ENCODE results near the gene CPED1. TPM values are rescaled to one million over a fixed set of nuclear protein-coding genes. Genes with fewer than 3 reads are reported as not detected.
"Not testable (repeated sequence)": the region's sequence is repeated elsewhere in the genome, so short reads cannot be mapped to it uniquely, and the experiment has no call there.

CPED1 gene
- total and polyA plus RNA-seq, 11 donors, result 3.6 to 51.2 (median 24.8) TPM

- intact Hi-C loops (cut with DNase I), result no loop called here
- ATAC-seq, result peak in 2 of 4 donors; percentile 32 to 39
- Histone ChIP-seq H3K9me3 (peaks cover 0 to 11% (median 0%) of the 10 kb centered on the region in 12 donors), H3K27ac (peak overlapping the region in 3 of 12 donors; percentile 5 to 39 (median 23)), H3K4me3 (no peak overlapping the region), H3K4me1 (peaks cover 0 to 44% (median 30%) of the 10 kb centered on the region in 12 donors), H3K27me3 (no peaks in the 10 kb centered on the region), H3K36me3 (no peaks in the 10 kb centered on the region)
- TF ChIP-seq CTCF (IDR thresholded peaks at IDR 0.05), result no peak
- 50 to 58% (median 54%) methylated on average over 7 of the region's 7 CpGs for WGBS, 4 donors
- no peak for DNase-seq
Measured at GRCh38 chr7:121032645-121033460, 44.3 kb downstream of the CPED1 start.

- DNase-seq, result no peak
- Histone ChIP-seq H3K27me3 (no peaks in the 10 kb centered on the region), H3K27ac (no peak overlapping the region), H3K4me1 (peaks cover 0 to 38% (median 16%) of the 10 kb centered on the region in 12 donors), H3K9me3 (peaks cover 0 to 11% (median 0%) of the 10 kb centered on the region in 12 donors), H3K36me3 (no peaks in the 10 kb centered on the region), H3K4me3 (no peak overlapping the region)
- no peak for ATAC-seq
- intact Hi-C loops (cut with DNase I), result no loop called here
- TF ChIP-seq CTCF (IDR thresholded peaks at IDR 0.05) (no peak), POLR2A (IDR thresholded peaks at IDR 0.05) (no peak)
Measured at GRCh38 chr7:121034929-121035328, 46.4 kb downstream of the CPED1 start.

GRCh38 chr7:121036776-121037175 lies 48.3 kb downstream of the CPED1 start:
- H3K4me1 ChIP-seq, result peaks cover 0 to 43% (median 19%) of the 10 kb centered on the region in 12 donors
- intact Hi-C loops (cut with DNase I), result not testable (repeated sequence)

GRCh38 chr7:121037329-121037728 lies 48.8 kb downstream of the CPED1 start:
- intact Hi-C loops (cut with DNase I); H3K4me3 ChIP-seq; ATAC-seq; H3K27ac ChIP-seq; H3K27me3 ChIP-seq; H3K36me3 ChIP-seq; DNase-seq: not testable (repeated sequence)
- H3K4me1 ChIP-seq, result peaks cover 0 to 49% (median 24%) of the 10 kb centered on the region in 12 donors
- 92 to 96% (median 93%) methylated on average over 2 of the region's 2 CpGs for WGBS, 4 donors
- peaks cover 0 to 11% (median 0%) of the 10 kb centered on the region in 12 donors for H3K9me3 ChIP-seq

More at GRCh38 chr7:121036776-121037175, 48.3 kb downstream of the CPED1 start:
- not testable (repeated sequence) for H3K4me3 ChIP-seq, H3K27me3 ChIP-seq, DNase-seq, ATAC-seq, H3K27ac ChIP-seq, H3K36me3 ChIP-seq
- peaks cover 0 to 11% (median 0%) of the 10 kb centered on the region in 12 donors for H3K9me3 ChIP-seq

- no peak overlapping the region for H3K4me3 ChIP-seq
- peaks cover 0 to 11% (median 0%) of the 10 kb centered on the region in 12 donors for H3K9me3 ChIP-seq
- H3K27me3 ChIP-seq, result no peaks in the 10 kb centered on the region
- no peak for TF ChIP-seq POLR2A (IDR thresholded peaks at IDR 0.05)
- TF ChIP-seq CTCF (IDR thresholded peaks at IDR 0.05), result no peak
- no peaks in the 10 kb centered on the region for H3K36me3 ChIP-seq
- H3K4me1 ChIP-seq, result peaks cover 0 to 42% (median 18%) of the 10 kb centered on the region in 12 donors
- peak overlapping the region in 6 of 12 donors; percentile 1 to 40 (median 28) for H3K27ac ChIP-seq
- WGBS, 4 donors, result 72 to 80% (median 74%) methylated on average over 4 of the region's 4 CpGs
- ATAC-seq, result no peak
- intact Hi-C loops (cut with DNase I), result no loop called here
- DNase-seq, result no peak
Measured at GRCh38 chr7:121037957-121038716, 49.6 kb downstream of the CPED1 start.
